GM12873 (cell line): ENCODE results near the gene DYNLT1.

Experiments used
- TF ChIP-seq, protein P1 (sequence below): IDR thresholded peaks from 2 replicates; pipeline ENCODE4 v1.5.1; 2012; ENCODE audit warnings: low read depth, mild to moderate bottlenecking, moderate library complexity, low read length, control low read depth; ENCODE audit not compliant: insufficient read depth; ENCODE audit errors: missing control alignments

The DYNLT1 gene

DNA sequence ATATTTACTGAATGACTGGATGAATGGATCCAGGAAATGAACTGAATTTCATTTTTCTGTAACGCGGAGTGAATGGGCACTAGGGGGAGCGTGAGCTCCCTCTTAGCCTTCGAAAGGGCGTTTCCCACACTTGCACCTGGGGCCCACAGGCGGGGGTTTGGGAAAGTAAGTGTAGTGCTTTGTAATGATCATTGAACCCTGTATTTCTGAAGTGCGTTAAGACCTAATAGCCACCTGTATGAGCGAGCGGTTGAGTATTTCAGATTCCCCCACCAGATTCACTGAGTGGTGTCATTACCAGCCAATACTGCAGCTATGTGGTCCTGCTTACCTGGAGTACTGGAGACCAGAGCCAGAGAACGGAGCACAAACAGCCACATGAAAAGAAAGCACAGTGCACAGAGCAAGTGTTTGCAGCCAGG, 15.8 kb upstream of the DYNLT1 start:
- TF ChIP-seq, protein P1, sequence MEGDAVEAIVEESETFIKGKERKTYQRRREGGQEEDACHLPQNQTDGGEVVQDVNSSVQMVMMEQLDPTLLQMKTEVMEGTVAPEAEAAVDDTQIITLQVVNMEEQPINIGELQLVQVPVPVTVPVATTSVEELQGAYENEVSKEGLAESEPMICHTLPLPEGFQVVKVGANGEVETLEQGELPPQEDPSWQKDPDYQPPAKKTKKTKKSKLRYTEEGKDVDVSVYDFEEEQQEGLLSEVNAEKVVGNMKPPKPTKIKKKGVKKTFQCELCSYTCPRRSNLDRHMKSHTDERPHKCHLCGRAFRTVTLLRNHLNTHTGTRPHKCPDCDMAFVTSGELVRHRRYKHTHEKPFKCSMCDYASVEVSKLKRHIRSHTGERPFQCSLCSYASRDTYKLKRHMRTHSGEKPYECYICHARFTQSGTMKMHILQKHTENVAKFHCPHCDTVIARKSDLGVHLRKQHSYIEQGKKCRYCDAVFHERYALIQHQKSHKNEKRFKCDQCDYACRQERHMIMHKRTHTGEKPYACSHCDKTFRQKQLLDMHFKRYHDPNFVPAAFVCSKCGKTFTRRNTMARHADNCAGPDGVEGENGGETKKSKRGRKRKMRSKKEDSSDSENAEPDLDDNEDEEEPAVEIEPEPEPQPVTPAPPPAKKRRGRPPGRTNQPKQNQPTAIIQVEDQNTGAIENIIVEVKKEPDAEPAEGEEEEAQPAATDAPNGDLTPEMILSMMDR: peak; percentile 72

DNA sequence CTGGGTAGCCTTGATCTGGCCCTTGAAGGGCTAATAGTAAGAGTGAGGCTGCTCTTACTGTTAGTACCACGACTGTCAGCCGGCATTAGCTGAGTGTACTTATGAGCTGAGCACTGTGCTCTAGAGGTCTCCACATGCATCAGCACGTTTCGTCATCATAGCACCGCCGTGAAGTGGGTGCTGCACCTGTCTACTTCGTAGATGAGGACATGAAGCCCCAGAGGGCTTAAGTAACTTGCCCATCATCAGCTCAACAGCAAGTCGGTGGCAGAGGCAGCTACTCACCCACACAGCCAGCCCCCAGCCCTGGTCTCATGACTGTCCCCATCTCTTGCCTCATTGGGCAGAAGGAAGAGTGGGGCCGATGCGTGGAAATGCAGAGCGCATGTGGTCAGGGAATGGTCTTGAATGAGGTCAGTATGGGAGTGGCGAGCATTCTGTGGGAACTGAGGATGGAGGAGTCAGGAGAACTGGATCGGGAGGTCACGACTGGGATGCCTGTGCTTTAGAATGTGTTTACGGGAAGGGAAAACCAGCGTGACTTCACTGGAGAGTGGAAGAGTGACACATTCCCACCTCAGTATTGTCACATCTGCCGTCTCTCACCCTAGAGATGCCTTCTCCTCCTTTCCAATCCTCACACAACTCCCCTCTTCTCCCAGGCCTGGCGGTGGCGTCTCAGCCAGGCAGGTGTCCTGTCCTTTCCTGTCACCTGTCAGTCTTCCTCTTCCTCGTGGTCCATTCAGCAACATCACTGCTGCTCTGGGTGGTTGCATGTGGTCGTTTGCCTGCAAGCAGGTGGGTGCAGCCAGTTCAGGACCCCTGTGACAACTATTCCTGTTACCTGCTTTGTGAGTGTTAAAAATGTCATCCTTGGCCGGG, 11.3 kb upstream of the DYNLT1 start:
- TF ChIP-seq, protein P1: no peak

DNA sequence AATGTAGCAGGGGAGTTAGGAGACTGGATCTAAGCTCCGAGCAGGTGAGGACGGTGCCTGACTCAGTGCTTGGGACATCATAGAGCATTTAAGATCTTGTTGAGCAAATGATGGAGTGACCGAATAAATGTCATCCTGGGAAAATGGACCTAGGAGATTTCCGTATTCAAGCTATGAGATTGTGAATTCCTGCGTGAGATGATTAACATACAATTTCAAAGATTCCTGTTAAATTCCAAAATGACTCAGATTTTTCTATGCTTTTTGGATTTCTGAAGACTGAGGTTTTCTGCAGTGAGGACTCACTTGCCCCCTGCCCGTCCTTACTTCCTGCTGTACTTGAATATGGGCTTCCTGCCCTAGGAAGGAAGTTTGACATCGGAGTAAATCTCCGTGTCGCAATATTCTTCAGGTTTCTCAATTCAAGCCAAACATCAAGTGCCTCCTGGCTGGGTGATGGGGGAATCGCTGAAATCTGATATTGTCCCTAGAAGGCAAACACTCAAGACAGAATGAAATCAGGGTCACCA, 10.5 kb upstream of the DYNLT1 start:
- TF ChIP-seq, protein P1: no peak

GRCh38 chr6:158654498-158654897, 10.0 kb upstream of the DYNLT1 start:
- TF ChIP-seq, protein P1: no peak

GRCh38 chr6:158653577-158654354, 9.2 kb upstream of the DYNLT1 start:
- TF ChIP-seq, protein P1: no peak

- TF ChIP-seq, protein P1: no peak
Measured at GRCh38 chr6:158649289-158650143, 5.0 kb upstream of the DYNLT1 start, which contains the start of gene SYTL3. Gene SYTL3 (plus strand): TSS chr6:158650054. CDS start chr6:158663269, 13,215 bp downstream.
